Loucy (cell line): ENCODE measurements around the gene SCRN2.

Source experiments
- EZH2phosphoT487 ChIP-seq: fragments of 200-600 bp; IDR thresholded peaks from 2 replicates; pipeline ENCODE4 v1.6.1; 2018; ENCODE audit warnings: antibody characterized with exemption, mild to moderate bottlenecking, moderate library complexity, borderline replicate concordance
- TF ChIP-seq, protein P1 (sequence below): fragments of 200-600 bp; sonication (generic); conservative IDR thresholded peaks from 2 replicates; pipeline ENCODE4 v1.5.1; 2014; ENCODE audit warnings: mild to moderate bottlenecking, antibody characterized with exemption, low read length

- TF ChIP-seq, protein P1, sequence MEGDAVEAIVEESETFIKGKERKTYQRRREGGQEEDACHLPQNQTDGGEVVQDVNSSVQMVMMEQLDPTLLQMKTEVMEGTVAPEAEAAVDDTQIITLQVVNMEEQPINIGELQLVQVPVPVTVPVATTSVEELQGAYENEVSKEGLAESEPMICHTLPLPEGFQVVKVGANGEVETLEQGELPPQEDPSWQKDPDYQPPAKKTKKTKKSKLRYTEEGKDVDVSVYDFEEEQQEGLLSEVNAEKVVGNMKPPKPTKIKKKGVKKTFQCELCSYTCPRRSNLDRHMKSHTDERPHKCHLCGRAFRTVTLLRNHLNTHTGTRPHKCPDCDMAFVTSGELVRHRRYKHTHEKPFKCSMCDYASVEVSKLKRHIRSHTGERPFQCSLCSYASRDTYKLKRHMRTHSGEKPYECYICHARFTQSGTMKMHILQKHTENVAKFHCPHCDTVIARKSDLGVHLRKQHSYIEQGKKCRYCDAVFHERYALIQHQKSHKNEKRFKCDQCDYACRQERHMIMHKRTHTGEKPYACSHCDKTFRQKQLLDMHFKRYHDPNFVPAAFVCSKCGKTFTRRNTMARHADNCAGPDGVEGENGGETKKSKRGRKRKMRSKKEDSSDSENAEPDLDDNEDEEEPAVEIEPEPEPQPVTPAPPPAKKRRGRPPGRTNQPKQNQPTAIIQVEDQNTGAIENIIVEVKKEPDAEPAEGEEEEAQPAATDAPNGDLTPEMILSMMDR = no peak
- TF ChIP-seq EZH2phosphoT487 = no peak
These were observed 21.6 kb downstream of the SCRN2 start for GRCh38 chr17:47819475-47819874.
